ENCODE results near the gene CTSZ.

The CTSZ gene

GRCh38 chr20:58997141-58997770 is 9.8 kb downstream of the CTSZ start:
- no CpG with 5 or more reads among the region's 24 CpGs for WGBS (ENCODE audit: extremely low coverage, insufficient coverage, low lambda C conversion rate)
- Histone ChIP-seq H4K5ac (ENCODE audit: low read length) (no peak overlapping the region), H3K79me2 (ENCODE audit: control insufficient read depth, insufficient read depth, low read length) (no peaks in the 10 kb centered on the region), H3K4me2 (ENCODE audit: low read length) (no peak overlapping the region), H3K36me3 (ENCODE audit: control insufficient read depth, insufficient read depth, low read length) (peaks cover 15% of the 10 kb centered on the region), H2AK5ac (ENCODE audit: low read length) (no peak overlapping the region), H3K56ac (ENCODE audit: low read length) (no peak overlapping the region), H4K8ac (ENCODE audit: low read depth, low read length) (no peak overlapping the region), H3K27me3 (ENCODE audit: insufficient read depth, low read length, poor library complexity) (no peaks in the 10 kb centered on the region), H3K27ac (ENCODE audit: low read depth, low read length) (no peak overlapping the region), H3K18ac (ENCODE audit: low read length) (no peak overlapping the region), H3K23ac (ENCODE audit: low read length) (no peak overlapping the region), H3K4ac (ENCODE audit: low read depth, low read length) (no peak overlapping the region), H3K9ac (ENCODE audit: low read length) (no peak overlapping the region), H2BK15ac (replicated peaks; ENCODE audit: low read depth) (no peak overlapping the region), H2BK120ac (ENCODE audit: low read depth, low read length) (no peak overlapping the region), H3K4me3 (ENCODE audit: low read length) (no peak overlapping the region), H2BK5ac (ENCODE audit: low read length) (no peak overlapping the region), H3K4me1 (ENCODE audit: control insufficient read depth, low read depth, low read length) (no peaks in the 10 kb centered on the region), H3K79me1 (ENCODE audit: low read length) (no peaks in the 10 kb centered on the region)
- DNase-seq, result no peak

DNA sequence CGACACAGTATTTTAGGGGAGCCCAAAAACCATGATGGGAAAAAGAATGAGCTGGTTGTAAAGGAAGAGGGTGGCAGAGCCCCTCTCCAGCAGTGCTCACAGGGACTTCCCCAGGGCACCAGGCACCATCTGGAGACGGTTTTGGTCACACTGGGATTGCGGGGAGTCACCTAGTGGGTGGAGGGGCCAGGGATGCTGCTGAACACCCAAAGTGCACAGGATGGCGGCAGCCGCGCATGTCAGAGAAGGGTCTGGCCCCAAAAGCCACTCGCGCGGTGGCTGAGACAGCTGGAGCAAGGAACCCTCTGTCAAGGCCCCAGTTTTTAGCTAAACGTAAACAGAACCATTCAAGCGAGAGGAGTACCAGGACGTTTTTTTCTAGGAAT is 10.8 kb downstream of the CTSZ start:
- Histone ChIP-seq H4K5ac (ENCODE audit: low read length) (no peak overlapping the region), H3K79me2 (ENCODE audit: control insufficient read depth, insufficient read depth, low read length) (no peaks in the 10 kb centered on the region), H2BK120ac (ENCODE audit: low read depth, low read length) (no peak overlapping the region), H2BK15ac (replicated peaks; ENCODE audit: low read depth) (no peak overlapping the region), H3K56ac (ENCODE audit: low read length) (no peak overlapping the region), H3K27me3 (ENCODE audit: insufficient read depth, low read length, poor library complexity) (no peaks in the 10 kb centered on the region), H4K8ac (ENCODE audit: low read depth, low read length) (no peak overlapping the region), H3K4ac (ENCODE audit: low read depth, low read length) (no peak overlapping the region), H2AK5ac (ENCODE audit: low read length) (no peak overlapping the region), H3K27ac (ENCODE audit: low read depth, low read length) (no peak overlapping the region), H3K4me3 (ENCODE audit: low read length) (no peak overlapping the region), H3K4me2 (ENCODE audit: low read length) (no peak overlapping the region), H2BK5ac (ENCODE audit: low read length) (no peak overlapping the region), H3K36me3 (ENCODE audit: control insufficient read depth, insufficient read depth, low read length) (peaks cover 21% of the 10 kb centered on the region), H3K18ac (ENCODE audit: low read length) (no peak overlapping the region), H3K23ac (ENCODE audit: low read length) (no peak overlapping the region), H3K4me1 (ENCODE audit: control insufficient read depth, low read depth, low read length) (no peaks in the 10 kb centered on the region), H3K9ac (ENCODE audit: low read length) (no peak overlapping the region), H3K79me1 (ENCODE audit: low read length) (no peaks in the 10 kb centered on the region)
- DNase-seq, result no peak
- no CpG with 5 or more reads among the region's 12 CpGs for WGBS (ENCODE audit: extremely low coverage, insufficient coverage, low lambda C conversion rate)

DNA sequence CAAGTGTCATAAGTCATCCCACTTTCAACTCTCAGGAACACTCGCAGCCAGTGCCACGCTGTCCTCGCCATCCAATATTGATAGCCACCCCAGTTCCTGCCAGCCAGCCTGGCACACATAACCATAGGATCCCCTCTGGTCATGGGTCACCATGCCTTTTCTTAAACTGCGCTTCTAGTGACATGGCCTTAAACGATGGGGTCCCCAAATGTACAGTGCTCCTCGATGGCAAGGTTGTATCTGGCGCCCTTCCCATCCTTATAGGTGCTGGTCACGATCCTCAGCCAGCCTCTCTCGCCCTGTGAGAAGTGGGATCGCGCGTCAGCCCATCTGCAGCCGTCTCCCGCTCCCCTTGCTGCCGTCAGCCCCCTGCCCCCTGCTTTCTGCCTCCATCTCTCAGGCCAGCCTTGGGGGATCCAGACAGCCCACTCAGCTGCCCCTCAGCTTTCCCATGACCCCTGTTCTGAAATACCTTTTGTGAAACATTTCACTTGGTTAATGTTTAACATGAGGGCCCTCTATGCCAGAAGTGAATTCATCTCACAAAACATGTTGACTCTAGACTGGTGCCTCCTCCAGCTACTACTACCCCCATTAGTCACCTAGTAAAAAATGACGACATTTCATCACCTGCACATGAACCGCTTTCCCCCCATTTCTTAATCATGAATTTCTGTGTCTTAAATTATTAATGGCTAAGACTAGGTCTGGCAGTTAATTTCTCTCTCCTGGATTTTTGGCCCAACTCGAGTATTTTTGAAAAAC is 11.4 kb downstream of the CTSZ start:
- no peak for DNase-seq
- no CpG with 5 or more reads among the region's 18 CpGs for WGBS (ENCODE audit: extremely low coverage, insufficient coverage, low lambda C conversion rate)
- Histone ChIP-seq H3K23ac (ENCODE audit: low read length) (no peak overlapping the region), H3K36me3 (ENCODE audit: control insufficient read depth, insufficient read depth, low read length) (peaks cover 26% of the 10 kb centered on the region), H3K4me1 (ENCODE audit: control insufficient read depth, low read depth, low read length) (no peaks in the 10 kb centered on the region), H3K4me3 (ENCODE audit: low read length) (no peak overlapping the region), H3K9ac (ENCODE audit: low read length) (no peak overlapping the region), H4K8ac (ENCODE audit: low read depth, low read length) (no peak overlapping the region), H3K4me2 (ENCODE audit: low read length) (no peak overlapping the region), H3K79me1 (ENCODE audit: low read length) (no peaks in the 10 kb centered on the region), H4K5ac (ENCODE audit: low read length) (no peak overlapping the region), H3K4ac (ENCODE audit: low read depth, low read length) (no peak overlapping the region), H2BK5ac (ENCODE audit: low read length) (no peak overlapping the region), H3K79me2 (ENCODE audit: control insufficient read depth, insufficient read depth, low read length) (no peaks in the 10 kb centered on the region), H3K18ac (ENCODE audit: low read length) (no peak overlapping the region), H3K27me3 (ENCODE audit: insufficient read depth, low read length, poor library complexity) (no peaks in the 10 kb centered on the region), H2AK5ac (ENCODE audit: low read length) (no peak overlapping the region), H3K56ac (ENCODE audit: low read length) (no peak overlapping the region), H2BK15ac (replicated peaks; ENCODE audit: low read depth) (no peak overlapping the region), H2BK120ac (ENCODE audit: low read depth, low read length) (no peak overlapping the region), H3K27ac (ENCODE audit: low read depth, low read length) (no peak overlapping the region)

DNA sequence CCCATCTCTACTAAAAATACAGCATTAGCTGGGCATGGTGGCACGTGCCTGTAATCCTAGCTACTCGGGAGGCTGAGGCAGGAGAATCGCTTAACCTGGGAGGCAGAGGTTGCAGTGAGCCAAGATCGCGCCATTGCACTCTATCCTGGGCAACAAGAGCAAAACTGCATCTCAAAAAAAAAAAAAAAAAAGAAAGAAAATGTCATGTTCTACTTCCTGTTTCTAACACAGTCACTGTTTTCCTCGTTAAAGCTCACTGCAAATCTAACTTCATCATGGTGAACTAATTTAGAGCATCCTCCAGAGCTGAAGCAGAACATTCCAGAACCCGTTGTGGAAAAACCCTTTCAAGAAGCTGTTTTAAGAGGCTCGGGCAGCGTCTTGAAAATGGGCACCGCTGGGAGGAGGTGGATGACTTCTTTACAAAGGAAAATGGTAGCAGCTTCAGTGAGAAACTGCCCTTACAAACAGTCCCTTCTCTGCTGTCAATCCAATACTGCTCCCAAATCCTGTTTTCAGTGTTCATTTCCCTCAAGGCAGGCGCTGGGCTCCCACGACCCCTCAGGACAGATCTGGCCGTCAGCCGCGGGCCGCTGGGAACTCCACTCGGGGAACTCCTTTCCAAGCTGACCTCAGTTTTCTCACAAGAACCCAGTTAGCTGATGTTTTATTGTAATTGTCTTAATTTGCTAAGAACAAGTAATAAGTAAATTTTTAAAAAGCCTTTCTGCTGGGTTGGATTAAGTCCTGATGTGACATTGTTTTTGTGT is 12.5 kb downstream of the CTSZ start:
- no peak overlapping the region for H2AK5ac ChIP-seq (ENCODE audit: low read length)
- no CpG with 5 or more reads among the region's 17 CpGs for WGBS (ENCODE audit: extremely low coverage, insufficient coverage, low lambda C conversion rate)

DNA sequence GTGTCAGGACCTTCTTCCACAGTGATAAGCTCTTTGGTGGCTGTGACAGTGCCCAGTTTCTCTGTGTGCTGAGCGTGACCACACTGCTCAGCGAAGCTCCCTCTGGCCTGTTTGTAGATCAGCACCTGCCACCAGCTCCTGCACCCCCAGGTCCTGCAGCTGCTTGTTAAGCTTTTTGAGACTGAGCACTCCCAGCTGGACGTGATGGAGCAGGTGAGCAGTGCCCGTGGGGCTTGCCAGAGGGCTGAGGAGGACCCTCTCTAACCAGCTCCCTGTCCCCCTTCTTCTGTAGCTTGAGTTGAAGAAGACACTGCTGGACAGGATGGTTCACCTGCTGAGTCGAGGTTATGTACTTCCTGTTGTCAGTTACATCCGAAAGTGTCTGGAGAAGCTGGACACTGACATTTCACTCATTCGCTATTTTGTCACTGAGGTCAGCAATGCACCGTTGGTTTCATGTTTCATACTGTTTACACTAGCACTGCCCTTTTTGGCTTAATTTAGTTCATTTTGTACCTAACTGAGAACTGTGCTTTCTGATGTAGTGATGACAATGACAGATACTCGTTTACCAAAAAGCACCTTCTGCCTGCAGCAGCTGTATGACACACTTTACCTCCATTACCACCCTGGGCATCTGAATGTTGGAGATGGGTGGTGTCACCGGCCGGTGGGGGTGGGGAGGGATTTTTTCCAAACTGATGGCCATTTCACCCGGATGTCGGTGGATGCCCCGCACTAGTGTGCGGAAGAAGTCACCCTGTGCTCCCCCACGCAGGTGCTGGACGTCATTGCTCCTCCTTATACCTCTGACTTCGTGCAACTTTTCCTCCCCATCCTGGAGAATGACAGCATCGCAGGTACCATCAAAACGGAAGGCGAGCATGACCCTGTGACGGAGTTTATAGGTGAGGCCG is 13.5 kb downstream of the CTSZ start:
- Histone ChIP-seq H2BK15ac (replicated peaks; ENCODE audit: low read depth) (no peak overlapping the region), H3K9ac (ENCODE audit: low read length) (no peak overlapping the region), H3K79me1 (ENCODE audit: low read length) (no peaks in the 10 kb centered on the region), H4K5ac (ENCODE audit: low read length) (no peak overlapping the region), H3K4me3 (ENCODE audit: low read length) (no peak overlapping the region), H3K56ac (ENCODE audit: low read length) (no peak overlapping the region), H3K4me1 (ENCODE audit: control insufficient read depth, low read depth, low read length) (no peaks in the 10 kb centered on the region), H4K8ac (ENCODE audit: low read depth, low read length) (no peak overlapping the region), H2AK5ac (ENCODE audit: low read length) (no peak overlapping the region), H2BK120ac (ENCODE audit: low read depth, low read length) (no peak overlapping the region), H3K23ac (ENCODE audit: low read length) (no peak overlapping the region), H3K4me2 (ENCODE audit: low read length) (no peak overlapping the region), H3K36me3 (ENCODE audit: control insufficient read depth, insufficient read depth, low read length) (peaks cover 32% of the 10 kb centered on the region), H3K18ac (ENCODE audit: low read length) (no peak overlapping the region), H3K27me3 (ENCODE audit: insufficient read depth, low read length, poor library complexity) (no peaks in the 10 kb centered on the region), H2BK5ac (ENCODE audit: low read length) (no peak overlapping the region), H3K27ac (ENCODE audit: low read depth, low read length) (no peak overlapping the region), H3K79me2 (ENCODE audit: control insufficient read depth, insufficient read depth, low read length) (no peaks in the 10 kb centered on the region), H3K4ac (ENCODE audit: low read depth, low read length) (no peak overlapping the region)
- no CpG with 5 or more reads among the region's 23 CpGs for WGBS (ENCODE audit: extremely low coverage, insufficient coverage, low lambda C conversion rate)
- DNase-seq, result no peak

More for the DNA sequence above, 12.5 kb downstream of the CTSZ start:
- Histone ChIP-seq H3K23ac (ENCODE audit: low read length) (no peak overlapping the region), H2BK15ac (replicated peaks; ENCODE audit: low read depth) (no peak overlapping the region), H3K27me3 (ENCODE audit: insufficient read depth, low read length, poor library complexity) (no peaks in the 10 kb centered on the region), H3K4ac (ENCODE audit: low read depth, low read length) (no peak overlapping the region), H4K8ac (ENCODE audit: low read depth, low read length) (no peak overlapping the region), H3K36me3 (ENCODE audit: control insufficient read depth, insufficient read depth, low read length) (peaks cover 29% of the 10 kb centered on the region), H4K5ac (ENCODE audit: low read length) (no peak overlapping the region), H3K9ac (ENCODE audit: low read length) (no peak overlapping the region), H3K4me3 (ENCODE audit: low read length) (no peak overlapping the region), H3K56ac (ENCODE audit: low read length) (no peak overlapping the region), H3K18ac (ENCODE audit: low read length) (no peak overlapping the region), H2BK5ac (ENCODE audit: low read length) (no peak overlapping the region), H3K4me2 (ENCODE audit: low read length) (no peak overlapping the region), H3K4me1 (ENCODE audit: control insufficient read depth, low read depth, low read length) (no peaks in the 10 kb centered on the region), H3K27ac (ENCODE audit: low read depth, low read length) (no peak overlapping the region), H2BK120ac (ENCODE audit: low read depth, low read length) (no peak overlapping the region), H3K79me1 (ENCODE audit: low read length) (no peaks in the 10 kb centered on the region), H3K79me2 (ENCODE audit: control insufficient read depth, insufficient read depth, low read length) (no peaks in the 10 kb centered on the region)
- DNase-seq, result no peak
